Skeletal muscle cell (primary cell): ENCODE data around the gene LELP1.
"Not testable (repeated sequence)": the region's sequence is repeated elsewhere in the genome, so short reads cannot be mapped to it uniquely, and the experiment has no call there.

ENCODE experiments used
- DNase-seq: peaks from one replicate; pipeline ENCODE4 v3.0.0-alpha.2; 2010; ENCODE audit warnings: low read depth
- H3K4me3 ChIP-seq: 2 replicates; pipeline ENCODE4 v1.5.1; 2011; ENCODE audit warnings: low read depth, mild to moderate bottlenecking, control low read depth, low read length, moderate library complexity

Gene LELP1

GRCh38 chr1:153203130-153203529 lies at the start of gene LELP1:
LELP1 (plus strand) TSS chr1:153203430; CDS start chr1:153204708, 1,278 bp downstream.
- H3K4me3 ChIP-seq = no peak within 1 kb of the TSS
- DNase-seq = no peak

DNA sequence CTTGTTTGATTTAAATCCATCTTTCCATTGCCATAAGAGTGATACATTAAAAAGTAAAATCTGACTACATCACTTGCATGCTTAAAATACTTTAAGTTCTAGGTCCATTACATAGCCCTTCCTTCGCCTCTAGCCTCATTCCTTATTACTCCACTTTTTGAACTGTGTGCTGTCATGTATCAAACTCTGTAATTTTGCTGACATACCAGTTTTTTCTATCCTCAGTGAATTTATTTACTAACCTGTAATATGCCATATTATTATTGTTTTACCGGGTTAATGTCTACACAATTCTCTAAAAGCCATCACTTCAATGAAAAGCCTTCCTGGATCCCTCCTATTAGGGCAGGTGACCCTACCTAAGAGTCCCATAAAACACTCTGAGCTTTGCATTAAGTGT lies 47.7 kb upstream of the LELP1 start:
- no peak overlapping the region for H3K4me3 ChIP-seq
- DNase-seq = no peak

- no peak for DNase-seq
Observed at GRCh38 chr1:153168686-153169085, 34.5 kb upstream of the LELP1 start.

DNA sequence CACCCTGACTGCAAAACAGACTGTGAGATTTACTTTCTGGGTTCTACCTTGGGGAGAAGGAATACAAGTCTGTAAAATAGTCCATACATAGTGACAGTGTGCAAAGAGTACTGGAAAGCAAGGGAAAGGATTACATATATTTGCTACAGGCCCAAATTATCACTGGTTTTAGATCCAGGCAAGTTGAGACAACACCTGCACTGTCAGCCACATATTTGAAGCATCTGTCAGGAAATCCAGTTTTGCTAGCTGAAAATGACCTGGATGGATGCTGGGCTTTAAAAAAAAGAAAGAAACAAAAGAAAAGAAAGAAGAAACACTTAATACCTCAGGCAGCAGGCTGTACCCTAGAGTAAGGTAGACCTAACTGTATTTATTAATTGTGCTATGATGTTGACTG lies 28.6 kb upstream of the LELP1 start:
- DNase-seq = no peak
- no peak overlapping the region for H3K4me3 ChIP-seq

More at GRCh38 chr1:153168686-153169085, 34.5 kb upstream of the LELP1 start:
- H3K4me3 ChIP-seq = no peak overlapping the region

DNA sequence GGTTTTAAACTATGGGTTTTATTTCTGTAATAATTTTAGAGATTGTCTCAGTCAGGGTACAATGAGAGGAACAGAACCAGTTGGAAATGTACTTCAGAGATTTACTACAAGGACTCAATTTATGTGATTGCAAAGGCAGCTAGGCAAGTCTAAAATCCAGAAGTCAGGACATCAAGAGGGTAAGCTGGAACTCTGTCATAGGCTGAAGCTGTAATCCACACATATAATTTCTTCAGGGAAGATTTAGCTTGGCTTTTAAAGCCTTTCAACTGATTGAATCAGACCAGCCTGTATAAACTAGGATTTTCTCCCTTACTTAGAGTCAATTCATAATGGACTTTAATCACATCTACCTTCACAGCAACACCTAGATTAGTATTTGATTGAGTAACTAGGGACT lies 24.3 kb upstream of the LELP1 start:
- no peak for DNase-seq
- H3K4me3 ChIP-seq = no peak overlapping the region

- H3K4me3 ChIP-seq = no peak overlapping the region
- DNase-seq = no peak
Observed at GRCh38 chr1:153180556-153180955, 22.7 kb upstream of the LELP1 start.

DNA sequence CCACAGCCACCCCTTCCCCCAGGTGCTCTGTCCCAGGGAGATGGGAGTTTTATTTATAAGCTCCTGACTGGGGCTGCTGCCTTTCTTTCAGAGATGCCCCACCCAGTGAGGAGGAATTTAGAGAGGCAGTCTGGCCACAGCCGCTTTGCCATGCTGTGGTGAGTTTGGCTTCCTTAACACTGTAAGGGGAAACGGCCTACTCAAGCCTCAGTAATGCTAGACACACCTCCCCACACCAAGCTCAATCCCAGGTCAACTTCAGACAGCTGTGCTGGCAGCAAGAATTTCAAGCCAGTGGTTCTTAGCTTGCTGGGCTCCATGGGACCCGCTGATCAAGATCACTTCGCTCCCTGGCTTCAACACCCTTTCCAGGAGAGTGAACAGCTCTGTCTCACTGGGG lies 14.9 kb upstream of the LELP1 start:
- DNase-seq, H3K4me3 ChIP-seq: not testable (repeated sequence)

DNA sequence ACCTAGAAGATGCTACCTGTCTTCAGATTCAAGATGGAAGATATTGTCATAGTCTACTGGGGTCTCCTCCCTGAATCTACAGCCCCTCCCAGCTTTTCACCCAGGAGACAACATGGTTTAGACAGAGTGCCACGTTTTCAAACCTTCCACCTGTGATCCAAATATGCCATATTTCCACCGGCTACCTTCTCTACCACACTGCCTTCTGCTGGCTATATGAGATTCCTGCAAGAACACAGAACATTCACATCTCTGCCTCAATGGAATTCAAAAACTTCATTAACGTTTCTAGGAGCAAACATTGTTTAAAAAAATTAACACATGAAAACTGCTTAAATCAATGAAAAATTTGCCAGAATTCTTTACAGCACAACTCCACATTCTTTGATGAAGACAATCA lies 12.9 kb upstream of the LELP1 start:
- no peak overlapping the region for H3K4me3 ChIP-seq
- no peak for DNase-seq

DNA sequence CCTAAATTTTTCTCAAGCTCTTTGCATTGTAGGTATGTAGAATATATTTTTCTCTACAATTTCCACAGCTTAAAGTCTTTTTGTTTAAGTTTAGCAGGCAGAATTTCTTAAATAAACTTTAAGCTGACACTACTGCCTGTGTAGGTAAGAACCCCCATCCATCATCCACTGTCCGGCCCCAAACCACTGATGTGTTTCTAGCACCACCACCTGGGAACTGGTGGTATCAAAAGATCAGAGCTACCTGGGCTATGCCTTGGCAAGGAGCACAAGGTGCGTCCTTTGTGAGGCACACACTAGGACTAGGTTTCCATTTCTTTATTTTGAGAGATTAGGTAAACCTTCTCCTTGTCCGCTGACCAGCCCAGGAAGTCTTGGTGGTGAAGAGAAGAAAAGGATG lies 10.5 kb upstream of the LELP1 start:
- DNase-seq = no peak
- no peak overlapping the region for H3K4me3 ChIP-seq

- no peak overlapping the region for H3K4me3 ChIP-seq
- no peak for DNase-seq
Observed at GRCh38 chr1:153194331-153195050, 8.7 kb upstream of the LELP1 start.

- DNase-seq = no peak
- no peak overlapping the region for H3K4me3 ChIP-seq
Observed at GRCh38 chr1:153195216-153195615, 8.0 kb upstream of the LELP1 start.

DNA sequence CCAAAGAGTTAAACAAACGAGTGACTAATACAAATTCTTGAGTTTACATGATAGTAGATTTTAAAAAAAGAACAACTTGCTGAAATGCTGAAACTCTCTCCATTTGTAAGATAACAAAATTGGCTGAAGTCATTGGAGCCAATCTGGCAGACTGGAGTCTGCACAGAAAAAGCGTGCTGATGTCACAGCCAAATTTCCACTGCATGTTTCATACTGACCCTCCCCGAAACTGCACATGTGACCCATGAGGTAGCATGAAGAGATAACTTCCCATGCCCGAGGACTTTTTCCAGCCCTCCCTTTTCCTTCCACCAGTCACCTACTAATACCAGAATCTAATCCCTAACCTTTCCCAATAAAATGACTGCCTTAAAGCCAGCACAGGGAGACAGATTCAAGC lies 1.2 kb upstream of the LELP1 start:
- DNase-seq = no peak
- H3K4me3 ChIP-seq = no peak overlapping the region

DNA sequence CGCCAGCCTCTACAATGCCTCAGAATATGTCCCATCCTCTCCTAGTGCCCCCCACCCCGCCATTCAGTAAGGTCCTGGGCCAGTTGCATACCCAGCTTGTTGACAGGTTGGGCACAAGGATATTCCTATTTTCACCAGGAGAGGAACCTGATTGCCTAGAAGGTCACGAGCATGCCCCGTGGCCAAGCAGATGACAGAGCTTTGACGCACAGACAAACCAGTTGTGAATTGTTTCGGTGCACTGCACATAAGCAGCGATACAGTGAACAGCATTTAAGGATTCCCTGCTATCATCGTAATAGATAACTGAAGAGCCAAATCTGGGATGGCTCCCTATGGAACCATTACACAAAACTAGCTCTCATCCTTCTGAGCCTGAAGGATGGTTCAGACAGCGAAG lies 3.4 kb downstream of the LELP1 start:
- DNase-seq = no peak
- H3K4me3 ChIP-seq = no peak overlapping the region

- no peak for DNase-seq
- no peak overlapping the region for H3K4me3 ChIP-seq
Observed at GRCh38 chr1:153210206-153210605, 7.0 kb downstream of the LELP1 start.

- DNase-seq = no peak
- H3K4me3 ChIP-seq = no peak overlapping the region
Observed at GRCh38 chr1:153212201-153212600, 9.0 kb downstream of the LELP1 start.

DNA sequence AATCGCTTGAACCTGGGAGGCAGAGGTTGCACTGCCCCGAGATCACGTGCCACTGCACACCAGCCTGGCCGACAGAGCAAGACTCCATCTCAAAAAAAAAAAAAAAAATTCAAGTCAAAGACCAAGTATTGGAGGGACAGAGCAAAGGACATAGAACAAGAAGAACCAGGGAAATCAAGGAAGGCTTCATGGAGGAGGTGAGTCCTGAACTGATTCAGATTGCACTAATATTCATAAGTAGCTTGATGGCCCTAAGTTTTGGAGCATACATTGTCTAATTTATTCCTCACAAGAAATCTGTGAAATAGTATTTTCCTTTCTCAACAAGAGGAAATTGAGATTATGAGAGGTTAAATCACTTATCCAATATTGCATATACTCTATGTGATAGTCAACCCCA lies 10.3 kb downstream of the LELP1 start:
- no peak for DNase-seq
- no peak overlapping the region for H3K4me3 ChIP-seq

DNA sequence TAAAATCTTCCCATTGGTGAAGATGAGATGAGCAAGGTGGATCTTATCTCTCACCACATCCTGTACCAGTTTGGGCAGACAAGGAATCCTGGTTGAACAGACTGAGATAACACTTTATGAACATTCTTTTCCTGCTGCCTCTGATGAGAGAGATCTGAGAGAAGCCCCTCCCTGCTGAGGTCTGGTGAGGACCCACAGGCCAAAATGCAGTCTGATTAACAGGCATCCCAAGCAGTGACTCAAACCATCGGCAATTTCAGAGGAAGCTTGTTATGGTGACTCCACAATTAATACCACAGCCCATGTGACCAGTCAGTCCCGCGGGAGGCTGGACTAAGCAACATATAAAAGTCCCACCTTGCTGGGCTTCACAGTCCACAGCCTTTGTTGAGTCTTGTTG lies 14.0 kb downstream of the LELP1 start, which contains the start of gene PRR9:
PRR9 (plus strand) TSS at position 373 of the 400 bp plus-strand sequence. CDS start 561 bp downstream, outside the sequence.
- no peak for DNase-seq
- H3K4me3 ChIP-seq = no peak within 1 kb of the TSS

DNA sequence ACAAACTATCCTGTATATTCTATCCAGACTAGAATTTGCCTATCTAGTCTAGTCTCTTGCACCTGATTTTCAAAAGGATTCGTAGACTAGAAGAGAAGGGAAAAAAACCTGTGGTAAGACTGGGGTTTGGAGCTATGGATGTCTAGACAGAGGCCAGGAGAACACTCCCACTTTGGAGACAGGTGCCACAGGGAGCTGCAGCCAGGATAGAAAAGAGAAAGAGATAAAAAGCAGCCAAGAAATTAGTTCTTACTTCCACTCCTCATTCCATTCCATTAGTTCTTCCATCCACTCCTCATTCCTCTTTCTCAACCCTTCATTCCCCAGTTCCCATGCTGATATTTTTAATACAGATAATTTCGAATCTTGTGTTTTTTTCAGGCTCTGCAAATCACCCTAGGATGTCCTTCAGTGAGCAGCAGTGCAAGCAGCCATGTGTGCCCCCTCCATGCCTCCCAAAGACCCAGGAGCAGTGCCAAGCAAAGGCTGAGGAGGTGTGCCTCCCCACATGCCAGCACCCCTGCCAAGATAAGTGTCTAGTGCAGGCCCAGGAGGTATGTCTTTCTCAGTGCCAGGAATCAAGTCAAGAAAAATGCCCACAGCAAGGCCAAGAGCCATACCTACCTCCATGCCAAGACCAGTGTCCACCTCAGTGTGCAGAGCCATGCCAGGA lies 14.7 kb downstream of the LELP1 start:
- H3K4me3 ChIP-seq = no peak overlapping the region

DNA sequence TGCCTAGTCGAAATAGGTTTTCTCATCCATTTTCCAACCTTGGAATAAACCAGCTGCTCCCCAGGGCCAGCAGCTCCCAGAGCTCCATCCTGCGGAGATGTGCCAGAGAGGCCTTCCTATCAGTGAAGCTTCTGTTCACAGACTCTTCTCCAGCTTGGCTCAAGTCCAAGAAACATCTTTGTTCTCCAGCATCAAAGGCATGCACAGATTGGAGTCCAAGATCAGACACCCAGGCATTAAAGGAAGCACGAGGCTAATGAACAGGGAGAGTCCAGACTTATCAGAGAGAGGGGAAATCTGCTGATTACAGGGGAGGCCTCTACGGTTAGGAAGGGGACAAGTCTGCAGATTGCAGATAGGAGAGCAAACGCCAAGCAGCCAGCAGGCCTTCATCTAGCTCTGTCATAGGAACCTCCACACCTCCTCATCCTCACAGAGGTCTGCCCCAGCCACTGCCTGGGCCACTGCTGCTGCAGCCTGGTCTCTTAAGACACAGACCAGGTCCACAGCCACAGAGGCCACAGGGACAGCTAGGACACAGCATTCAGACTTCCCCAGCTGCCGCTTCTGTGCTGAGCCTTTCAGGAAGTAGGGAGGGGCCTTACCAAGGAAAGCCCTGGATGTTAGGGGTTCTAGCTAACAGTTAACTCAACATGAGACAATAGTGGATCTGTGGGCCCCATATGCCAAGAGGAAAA lies 17.5 kb downstream of the LELP1 start:
- H3K4me3 ChIP-seq = no peak overlapping the region
- no peak for DNase-seq

More for the DNA sequence above, 14.7 kb downstream of the LELP1 start:
- no peak for DNase-seq
